Mesenchymal stem cell (in vitro differentiated cells and primary cell): ENCODE data around the gene GJA5.

Source experiments
- DNase-seq: peaks from one replicate; pipeline ENCODE4 v3.0.0-alpha.2; 2013
- H2AFZ ChIP-seq: one replicate; pipeline ENCODE4 v1.6.1; 2013; ENCODE audit warnings: low read depth, mild to moderate bottlenecking, control low read depth, inconsistent platforms, low read length, moderate library complexity
- H2AK5ac ChIP-seq: 2 replicates; pipeline ENCODE4 v1.6.1; 2013; ENCODE audit warnings: low read length, moderate library complexity, mild to moderate bottlenecking, inconsistent platforms; ENCODE audit not compliant: severe bottlenecking
- H2BK120ac ChIP-seq: one replicate; pipeline ENCODE4 v1.6.1; 2013; ENCODE audit warnings: low read depth, mild to moderate bottlenecking, inconsistent platforms, low read length, moderate library complexity
- H2BK12ac ChIP-seq, 2 experiments: one replicate each; pipeline ENCODE4 v1.6.1; 2013; ENCODE audit warnings: inconsistent platforms in 2 of 2, low read length in 2 of 2, mild to moderate bottlenecking in 2 of 2, moderate library complexity in 2 of 2, control low read depth in 1 of 2
- H2BK15ac ChIP-seq: one replicate; pipeline ENCODE4 v1.6.1; 2013; ENCODE audit warnings: mild to moderate bottlenecking, low read depth, inconsistent platforms; ENCODE audit not compliant: poor library complexity, severe bottlenecking
- H2BK5ac ChIP-seq: 2 replicates; pipeline ENCODE4 v1.6.1; 2013; ENCODE audit warnings: low read depth, mild to moderate bottlenecking, low read length, control low read depth, inconsistent platforms; ENCODE audit not compliant: poor library complexity, severe bottlenecking
- H3K14ac ChIP-seq, 2 experiments: one replicate each; pipeline ENCODE4 v1.6.1; 2013; ENCODE audit warnings: inconsistent platforms in 2 of 2, low read length in 2 of 2, control low read depth in 1 of 2, mild to moderate bottlenecking in 1 of 2, moderate library complexity in 1 of 2
- H3K18ac ChIP-seq, 2 experiments: one replicate each; pipeline ENCODE4 v1.6.1; 2013; ENCODE audit warnings: inconsistent platforms in 2 of 2, low read length in 2 of 2, control low read depth in 1 of 2, low read depth in 1 of 2, mild to moderate bottlenecking in 1 of 2
- H3K23ac ChIP-seq, 2 experiments: one replicate each; pipeline ENCODE4 v1.6.1; 2013; ENCODE audit warnings: inconsistent platforms in 2 of 2, low read length in 2 of 2, mild to moderate bottlenecking in 2 of 2, moderate library complexity in 2 of 2, control low read depth in 1 of 2
- H3K27ac ChIP-seq: 2 replicates; pipeline ENCODE4 v1.5.1; 2013; ENCODE audit warnings: mild to moderate bottlenecking, moderate library complexity, low read length, control low read depth, inconsistent platforms; ENCODE audit not compliant: poor library complexity, severe bottlenecking
- H3K27me3 ChIP-seq, 2 experiments: 2 replicates each; pipeline versions ENCODE4 v1.6.1 to v1.7.0; 2013; ENCODE audit warnings: low read length in 2 of 2, mild to moderate bottlenecking in 2 of 2, moderate library complexity in 2 of 2, control low read depth in 1 of 2, inconsistent platforms in 1 of 2; ENCODE audit not compliant: control insufficient read depth in 1 of 2, insufficient read depth in 1 of 2
- H3K36me3 ChIP-seq, 2 experiments: 2 replicates each; pipeline versions ENCODE4 v1.6.1 to v1.7.0; 2013; ENCODE audit warnings: low read length in 2 of 2, control low read depth in 1 of 2, inconsistent platforms in 1 of 2, low read depth in 1 of 2, mild to moderate bottlenecking in 1 of 2; ENCODE audit not compliant: insufficient read depth in 2 of 2, control insufficient read depth in 1 of 2
- H3K4ac ChIP-seq, 2 experiments: one replicate each; pipeline ENCODE4 v1.6.1; 2013; ENCODE audit warnings: inconsistent platforms in 2 of 2, low read length in 2 of 2, mild to moderate bottlenecking in 2 of 2, moderate library complexity in 2 of 2, control low read depth in 1 of 2, low read depth in 1 of 2
- H3K4me1 ChIP-seq: 2 replicates; pipeline ENCODE4 v1.6.1; 2013; ENCODE audit warnings: low read depth, low read length, control low read depth; ENCODE audit not compliant: control insufficient read depth, insufficient read depth
- H3K4me2 ChIP-seq: 2 replicates; pipeline ENCODE4 v1.6.1; 2013; ENCODE audit warnings: low read length, mild to moderate bottlenecking, inconsistent platforms; ENCODE audit not compliant: poor library complexity, severe bottlenecking
- H3K4me3 ChIP-seq, 2 experiments: 2 replicates each; pipeline versions ENCODE4 v1.5.1 to v1.7.0; 2013; ENCODE audit warnings: low read length in 2 of 2, mild to moderate bottlenecking in 2 of 2, control low read depth in 1 of 2, low read depth in 1 of 2; ENCODE audit not compliant: insufficient read depth in 1 of 2
- H3K79me1 ChIP-seq: replicated peaks from 2 replicates; pipeline ENCODE4 v1.6.1; 2013; ENCODE audit warnings: mild to moderate bottlenecking, control low read depth, low read length, inconsistent platforms; ENCODE audit not compliant: poor library complexity, severe bottlenecking
- H3K9ac ChIP-seq: 2 replicates; pipeline ENCODE4 v1.7.0; 2013; ENCODE audit warnings: mild to moderate bottlenecking, low read length, moderate library complexity
- H3K9me3 ChIP-seq: 2 replicates; pipeline ENCODE4 v1.7.0; 2013; ENCODE audit warnings: mild to moderate bottlenecking, low read length; ENCODE audit not compliant: control insufficient read depth
- H4K8ac ChIP-seq: one replicate; pipeline ENCODE4 v1.6.1; 2013; ENCODE audit warnings: inconsistent platforms, mild to moderate bottlenecking, low read length, moderate library complexity
- H4K91ac ChIP-seq: one replicate; pipeline ENCODE4 v1.6.1; 2013; ENCODE audit warnings: mild to moderate bottlenecking, low read length, inconsistent platforms
- WGBS: methylation state at CpG from one replicate; pipeline ENCODE4 v1.1.7; 2013; ENCODE audit warnings: mixed read lengths; 5-methylcytosine and 5-hydroxymethylcytosine counted together

GJA5 gene

DNA sequence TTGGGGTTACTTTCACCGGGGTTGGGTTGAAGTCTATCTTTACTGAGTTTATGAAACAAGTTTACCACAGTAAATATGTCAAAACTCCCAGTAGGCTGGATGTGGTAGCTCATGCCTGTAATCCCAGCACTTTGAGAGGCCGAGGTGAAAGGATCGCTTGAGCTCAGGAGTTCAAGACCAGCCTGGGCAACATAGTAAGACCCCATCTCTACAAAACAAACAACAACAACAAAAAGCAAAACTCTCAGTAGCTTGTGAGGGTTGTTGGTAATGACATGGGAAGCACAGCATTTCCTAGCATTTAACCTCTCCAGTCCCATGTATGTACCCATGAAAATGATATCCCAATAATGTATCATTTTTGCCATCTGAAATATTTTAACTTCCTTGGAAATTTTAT, 34.7 kb downstream of the GJA5 start:
- H3K4me2 ChIP-seq: no peak overlapping the region
- no peak overlapping the region for H4K8ac ChIP-seq
- peaks cover 3% of the 10 kb centered on the region for H3K4me1 ChIP-seq
- no peaks in the 10 kb centered on the region for H3K79me1 ChIP-seq
- no peak overlapping the region for H2BK12ac ChIP-seq
- no peak overlapping the region for H3K9ac ChIP-seq
- H3K4me3 ChIP-seq: no peak overlapping the region
- H3K27me3 ChIP-seq: peaks cover 13 to 42% of the 10 kb centered on the region in 2 experiments
- DNase-seq: no peak
- no peak overlapping the region for H3K18ac ChIP-seq
- no peak overlapping the region for H2BK120ac ChIP-seq
- H4K91ac ChIP-seq: no peak overlapping the region
- no peak overlapping the region for H2BK15ac ChIP-seq
- H2AFZ ChIP-seq: no peak overlapping the region
- H3K9me3 ChIP-seq: no peaks in the 10 kb centered on the region
- H2AK5ac ChIP-seq: no peak overlapping the region
- H3K23ac ChIP-seq: no peak overlapping the region
- H3K14ac ChIP-seq: no peak overlapping the region
- no peaks in the 10 kb centered on the region for H3K36me3 ChIP-seq
- no peak overlapping the region for H3K4ac ChIP-seq
- H2BK5ac ChIP-seq: no peak overlapping the region
- no CpG with 5 or more reads among the region's 3 CpGs for WGBS
- no peak overlapping the region for H3K27ac ChIP-seq

DNA sequence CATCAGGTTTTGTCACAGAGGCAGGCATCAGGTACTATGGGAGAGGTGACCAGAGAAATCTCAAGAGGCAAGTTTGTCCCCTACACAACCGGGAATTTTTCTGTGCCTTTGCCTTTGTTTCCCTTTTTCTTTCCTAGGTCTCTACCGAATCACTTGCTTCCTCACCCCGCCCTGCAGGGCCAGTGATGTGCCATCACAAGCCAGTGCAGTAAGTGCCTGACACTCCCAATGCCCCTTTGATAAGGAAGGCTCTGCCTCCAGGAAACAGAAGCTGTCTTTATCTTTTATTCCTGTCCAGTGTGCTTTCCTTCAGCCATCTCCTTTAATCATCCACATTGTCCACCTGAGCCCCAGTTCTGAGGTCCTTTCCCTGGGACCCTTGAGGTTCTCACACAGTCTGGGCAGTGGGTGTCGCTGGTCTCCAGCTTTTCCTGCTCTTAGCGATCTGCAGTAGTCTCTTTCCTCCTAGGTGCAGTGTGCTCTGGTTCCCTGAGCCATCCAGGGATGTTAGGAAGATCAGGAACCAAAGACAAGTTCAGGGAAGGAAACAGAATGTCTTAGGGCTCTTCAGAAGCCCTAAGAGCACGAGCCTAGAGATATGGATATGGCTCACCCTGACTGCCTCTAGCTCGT, 36.6 kb downstream of the GJA5 start:
- H2AK5ac ChIP-seq: no peak overlapping the region
- H3K36me3 ChIP-seq: no peaks in the 10 kb centered on the region
- no peak overlapping the region for H3K23ac ChIP-seq
- peaks cover 3% of the 10 kb centered on the region for H3K4me1 ChIP-seq
- no peaks in the 10 kb centered on the region for H3K79me1 ChIP-seq
- no peaks in the 10 kb centered on the region for H3K9me3 ChIP-seq
- no peak overlapping the region for H3K18ac ChIP-seq
- DNase-seq: peak; percentile 18
- H2BK12ac ChIP-seq: no peak overlapping the region
- H4K91ac ChIP-seq: no peak overlapping the region
- 39% methylated on average over 6 of the region's 7 CpGs for WGBS
- no peak overlapping the region for H2BK5ac ChIP-seq
- no peak overlapping the region for H3K4ac ChIP-seq
- no peak overlapping the region for H3K14ac ChIP-seq
- no peak overlapping the region for H3K4me3 ChIP-seq
- no peak overlapping the region for H3K27ac ChIP-seq
- H2BK120ac ChIP-seq: no peak overlapping the region
- H3K27me3 ChIP-seq: peaks cover 17 to 41% of the 10 kb centered on the region in 2 experiments
- H3K9ac ChIP-seq: no peak overlapping the region
- H4K8ac ChIP-seq: no peak overlapping the region
- H2BK15ac ChIP-seq: no peak overlapping the region
- H2AFZ ChIP-seq: no peak overlapping the region
- no peak overlapping the region for H3K4me2 ChIP-seq

DNA sequence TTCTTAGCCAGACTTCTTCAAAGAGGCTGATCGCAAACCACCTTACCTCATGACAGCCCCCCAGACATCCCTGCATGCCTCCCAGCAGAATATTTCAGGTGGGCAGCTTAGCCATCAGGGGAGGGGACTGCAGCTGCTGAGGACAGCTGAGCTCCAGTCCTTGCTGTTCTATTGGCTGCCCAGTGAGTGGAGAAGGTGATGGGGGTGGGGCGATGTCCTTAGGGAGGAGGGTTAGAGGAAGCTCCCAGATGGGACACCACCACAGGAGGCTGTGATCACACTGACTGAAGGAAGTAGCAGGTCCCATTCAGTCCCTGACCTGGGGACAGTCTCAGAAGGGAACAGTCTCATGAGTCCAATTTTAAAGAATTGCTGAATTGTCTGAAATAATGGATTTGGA, 38.3 kb downstream of the GJA5 start:
- WGBS: 64% methylated on average over 2 of the region's 2 CpGs
- H3K18ac ChIP-seq: no peak overlapping the region
- H3K4me2 ChIP-seq: no peak overlapping the region
- no peak overlapping the region for H2BK15ac ChIP-seq
- no peak for DNase-seq
- no peak overlapping the region for H4K91ac ChIP-seq
- no peak overlapping the region for H4K8ac ChIP-seq
- no peaks in the 10 kb centered on the region for H3K36me3 ChIP-seq
- H3K23ac ChIP-seq: no peak overlapping the region
- H2BK120ac ChIP-seq: no peak overlapping the region
- H3K4me1 ChIP-seq: peaks cover 3% of the 10 kb centered on the region
- no peak overlapping the region for H2AFZ ChIP-seq
- no peak overlapping the region for H3K27ac ChIP-seq
- no peak overlapping the region for H3K4me3 ChIP-seq
- H3K27me3 ChIP-seq: peaks cover 17 to 35% of the 10 kb centered on the region in 2 experiments
- no peak overlapping the region for H2BK5ac ChIP-seq
- H3K79me1 ChIP-seq: no peaks in the 10 kb centered on the region
- no peak overlapping the region for H2BK12ac ChIP-seq
- no peak overlapping the region for H3K14ac ChIP-seq
- H3K9me3 ChIP-seq: no peaks in the 10 kb centered on the region
- no peak overlapping the region for H2AK5ac ChIP-seq
- no peak overlapping the region for H3K9ac ChIP-seq
- H3K4ac ChIP-seq: no peak overlapping the region

- Histone ChIP-seq H2AK5ac (no peak overlapping the region), H3K14ac (no peak overlapping the region), H3K4me3 (no peak overlapping the region), H2BK5ac (no peak overlapping the region), H2BK12ac (no peak overlapping the region), H3K36me3 (no peaks in the 10 kb centered on the region), H3K27ac (no peak overlapping the region), H4K8ac (no peak overlapping the region), H2BK15ac (no peak overlapping the region), H3K4me2 (no peak overlapping the region), H3K9ac (no peak overlapping the region), H2AFZ (no peak overlapping the region), H3K4ac (no peak overlapping the region), H2BK120ac (no peak overlapping the region), H3K9me3 (no peaks in the 10 kb centered on the region), H3K18ac (no peak overlapping the region), H4K91ac (no peak overlapping the region), H3K79me1 (no peaks in the 10 kb centered on the region), H3K23ac (no peak overlapping the region), H3K27me3 (peaks cover 17 to 35% of the 10 kb centered on the region in 2 experiments), H3K4me1 (peaks cover 3% of the 10 kb centered on the region)
- 63% methylated on average over 1 of the region's 1 CpG for WGBS
- peak; percentile 9 for DNase-seq
These were observed 38.7 kb downstream of the GJA5 start for GRCh38 chr1:147721716-147722115.
